Mammary epithelial cell (primary cell): Measurements from ENCODE around the gene CA10.

Source experiments
- EZH2 ChIP-seq: IDR thresholded peaks from 2 replicates; pipeline ENCODE4 v1.6.1; 2012; ENCODE audit warnings: low read length, inconsistent platforms, borderline replicate concordance
- TF ChIP-seq, protein P1 (sequence below), 2 donors: IDR thresholded peaks in 1 of 2; conservative IDR thresholded peaks in 1 of 2; 2 replicates each; pipeline ENCODE4 v1.5.1; 2011 to 2012; ENCODE audit warnings: inconsistent platforms in 2 of 2, low read length in 2 of 2, mild to moderate bottlenecking in 2 of 2, control low read depth in 1 of 2, low read depth in 1 of 2; ENCODE audit not compliant: insufficient read depth in 1 of 2; ENCODE audit errors: extremely low read depth in 1 of 2

DNA sequence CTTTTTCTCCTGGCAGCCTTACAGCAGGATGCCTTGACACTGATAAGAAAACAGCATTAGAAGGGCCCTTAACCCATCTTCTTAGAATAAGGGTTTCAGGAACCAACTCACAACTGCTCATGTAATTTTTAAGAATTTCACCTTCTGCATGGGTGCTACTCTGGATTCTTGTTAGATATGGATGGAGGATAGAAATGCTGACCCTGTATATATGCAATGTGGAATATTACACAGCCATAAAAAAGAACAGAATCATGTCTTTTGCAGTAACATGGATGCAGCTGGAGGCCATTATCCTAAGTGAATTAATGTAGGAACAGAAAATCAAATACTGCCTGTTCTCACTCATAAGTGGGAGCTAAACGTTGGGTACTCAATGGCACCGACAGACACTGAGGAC, 423.5 kb downstream of the CA10 start:
- TF ChIP-seq, protein P1, sequence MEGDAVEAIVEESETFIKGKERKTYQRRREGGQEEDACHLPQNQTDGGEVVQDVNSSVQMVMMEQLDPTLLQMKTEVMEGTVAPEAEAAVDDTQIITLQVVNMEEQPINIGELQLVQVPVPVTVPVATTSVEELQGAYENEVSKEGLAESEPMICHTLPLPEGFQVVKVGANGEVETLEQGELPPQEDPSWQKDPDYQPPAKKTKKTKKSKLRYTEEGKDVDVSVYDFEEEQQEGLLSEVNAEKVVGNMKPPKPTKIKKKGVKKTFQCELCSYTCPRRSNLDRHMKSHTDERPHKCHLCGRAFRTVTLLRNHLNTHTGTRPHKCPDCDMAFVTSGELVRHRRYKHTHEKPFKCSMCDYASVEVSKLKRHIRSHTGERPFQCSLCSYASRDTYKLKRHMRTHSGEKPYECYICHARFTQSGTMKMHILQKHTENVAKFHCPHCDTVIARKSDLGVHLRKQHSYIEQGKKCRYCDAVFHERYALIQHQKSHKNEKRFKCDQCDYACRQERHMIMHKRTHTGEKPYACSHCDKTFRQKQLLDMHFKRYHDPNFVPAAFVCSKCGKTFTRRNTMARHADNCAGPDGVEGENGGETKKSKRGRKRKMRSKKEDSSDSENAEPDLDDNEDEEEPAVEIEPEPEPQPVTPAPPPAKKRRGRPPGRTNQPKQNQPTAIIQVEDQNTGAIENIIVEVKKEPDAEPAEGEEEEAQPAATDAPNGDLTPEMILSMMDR (conservative IDR thresholded peaks at IDR 0.05 in 1 of 2, IDR thresholded peaks at IDR 0.05 in 1 of 2; ENCODE audit: extremely low read depth in 1 of 2, insufficient read depth in 1 of 2, low read depth in 1 of 2, low read length in 2 of 2): no peak
- TF ChIP-seq EZH2: no peak
